Measurements from ENCODE around the gene GPR150.

DNA sequence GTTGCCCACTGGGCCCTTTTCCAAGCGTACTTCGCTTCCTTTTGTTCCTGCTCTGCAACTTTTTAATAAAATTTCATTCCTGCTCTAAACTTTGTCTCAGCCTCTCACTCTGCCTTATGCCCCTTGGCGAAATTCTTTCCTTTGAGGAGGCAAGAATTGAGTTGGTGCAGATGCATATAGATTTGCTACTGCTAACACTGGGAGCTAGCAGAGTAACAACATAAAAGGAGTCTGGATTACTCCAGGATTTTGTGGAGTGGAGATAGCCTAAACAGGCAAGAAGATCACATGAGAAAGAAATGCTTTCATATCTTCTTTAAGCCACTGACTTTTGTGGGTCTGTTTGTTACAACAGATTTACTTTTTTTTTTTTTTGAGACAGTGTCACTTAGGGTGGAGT is 13.8 kb downstream of the GPR150 start:
- TF ChIP-seq, protein P1, sequence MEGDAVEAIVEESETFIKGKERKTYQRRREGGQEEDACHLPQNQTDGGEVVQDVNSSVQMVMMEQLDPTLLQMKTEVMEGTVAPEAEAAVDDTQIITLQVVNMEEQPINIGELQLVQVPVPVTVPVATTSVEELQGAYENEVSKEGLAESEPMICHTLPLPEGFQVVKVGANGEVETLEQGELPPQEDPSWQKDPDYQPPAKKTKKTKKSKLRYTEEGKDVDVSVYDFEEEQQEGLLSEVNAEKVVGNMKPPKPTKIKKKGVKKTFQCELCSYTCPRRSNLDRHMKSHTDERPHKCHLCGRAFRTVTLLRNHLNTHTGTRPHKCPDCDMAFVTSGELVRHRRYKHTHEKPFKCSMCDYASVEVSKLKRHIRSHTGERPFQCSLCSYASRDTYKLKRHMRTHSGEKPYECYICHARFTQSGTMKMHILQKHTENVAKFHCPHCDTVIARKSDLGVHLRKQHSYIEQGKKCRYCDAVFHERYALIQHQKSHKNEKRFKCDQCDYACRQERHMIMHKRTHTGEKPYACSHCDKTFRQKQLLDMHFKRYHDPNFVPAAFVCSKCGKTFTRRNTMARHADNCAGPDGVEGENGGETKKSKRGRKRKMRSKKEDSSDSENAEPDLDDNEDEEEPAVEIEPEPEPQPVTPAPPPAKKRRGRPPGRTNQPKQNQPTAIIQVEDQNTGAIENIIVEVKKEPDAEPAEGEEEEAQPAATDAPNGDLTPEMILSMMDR (IDR thresholded peaks at IDR 0.05; ENCODE audit: low read depth, low read length, poor library complexity, severe bottlenecking), result no peak
- TF ChIP-seq EZH2phosphoT487 (IDR thresholded peaks at IDR 0.05; ENCODE audit: borderline replicate concordance, low read length), result no peak

Data from DOHH2 (cell line).